Neural cell (in vitro differentiated cells): ENCODE results near the gene THAP4. TPM values are rescaled to one million over a fixed set of nuclear protein-coding genes. Genes with fewer than 3 reads are reported as not detected.

Source experiments
- H2AFZ ChIP-seq: fragments of 200-600, 300-800 bp; sonication (generic), shearing (Covaris generic); 2 replicates; pipeline ENCODE4 v1.6.0; 2014; ENCODE audit warnings: low read depth, mild to moderate bottlenecking, antibody characterized with exemption, low read length, moderate library complexity
- H3F3A ChIP-seq: fragments of 200-600 bp; shearing (Covaris generic); 2 replicates; pipeline ENCODE4 v1.6.1; 2016; ENCODE audit warnings: mild to moderate bottlenecking, moderate library complexity, mixed read lengths, antibody characterized with exemption, low read length; ENCODE audit not compliant: insufficient read depth, poor library complexity, severe bottlenecking
- H3K27ac ChIP-seq: fragments of 200-600, 300-800 bp; sonication (generic), shearing (Covaris generic); 2 replicates; pipeline ENCODE4 v1.5.1; 2014; ENCODE audit warnings: mild to moderate bottlenecking, low read length, moderate library complexity
- H3K27me3 ChIP-seq: fragments of 300-800, 200-600 bp; sonication (generic), shearing (Covaris generic); 2 replicates; pipeline ENCODE4 v1.6.0; 2014; ENCODE audit warnings: mild to moderate bottlenecking, low read depth, low read length, moderate library complexity; ENCODE audit not compliant: insufficient read depth
- H3K36me3 ChIP-seq: fragments of 300-800, 200-600 bp; sonication (generic), shearing (Covaris generic); 2 replicates; pipeline ENCODE4 v1.5.1; 2014; ENCODE audit warnings: mild to moderate bottlenecking, antibody characterized with exemption, low read length, moderate library complexity; ENCODE audit not compliant: insufficient read depth
- H3K4me2 ChIP-seq: fragments of 300-800, 200-600 bp; sonication (generic), shearing (Covaris generic); 2 replicates; pipeline ENCODE4 v1.6.0; 2014; ENCODE audit warnings: mild to moderate bottlenecking, low read length
- H3K4me3 ChIP-seq: fragments of 300-800, 200-600 bp; sonication (generic), shearing (Covaris generic); 2 replicates; pipeline ENCODE4 v1.5.1; 2014; ENCODE audit warnings: mild to moderate bottlenecking, low read length, moderate library complexity
- H3K79me2 ChIP-seq: fragments of 200-600 bp; shearing (Covaris generic); replicated peaks from 2 replicates; pipeline ENCODE4 v1.6.0; 2014; ENCODE audit warnings: mild to moderate bottlenecking, low read length, moderate library complexity; ENCODE audit not compliant: insufficient read depth
- H3K9ac ChIP-seq: fragments of 300-800, 200-600 bp; sonication (generic), shearing (Covaris generic); 2 replicates; pipeline ENCODE4 v1.6.1; 2016; ENCODE audit warnings: mild to moderate bottlenecking, low read length, mixed read lengths
- H3K9me2 ChIP-seq: fragments of 200-600 bp; shearing (Covaris generic); 2 replicates; pipeline ENCODE4 v1.6.1; 2016; ENCODE audit warnings: mild to moderate bottlenecking, low read length, mixed read lengths; ENCODE audit not compliant: insufficient read depth
- H3K9me3 ChIP-seq: fragments of 200-600, 300-800 bp; sonication (generic), shearing (Covaris generic); 2 replicates; pipeline ENCODE4 v1.6.1; 2016; ENCODE audit warnings: mild to moderate bottlenecking, mixed run types, low read length, moderate library complexity, mixed read lengths
- H4K20me1 ChIP-seq: fragments of 200-600 bp; shearing (Covaris generic); 2 replicates; pipeline ENCODE4 v1.6.1; 2016; ENCODE audit warnings: mild to moderate bottlenecking, mixed run types; ENCODE audit not compliant: insufficient read depth
- CTCF ChIP-seq: fragments of 450-650 bp; IDR thresholded peaks from 2 replicates; pipeline ENCODE4 v1.5.1; 2014; ENCODE audit warnings: antibody characterized with exemption, mild to moderate bottlenecking, moderate library complexity; ENCODE audit not compliant: poor library complexity, severe bottlenecking
- EP300 ChIP-seq: fragments of 450-650 bp; conservative IDR thresholded peaks from 2 replicates; pipeline ENCODE4 v1.6.1; 2014; ENCODE audit warnings: antibody characterized with exemption, mild to moderate bottlenecking, moderate library complexity; ENCODE audit not compliant: poor library complexity, severe bottlenecking
- EZH2 ChIP-seq: fragments of 200-600, 300-800 bp; shearing (Covaris generic), sonication (generic); IDR thresholded peaks from 2 replicates; pipeline ENCODE4 v1.6.1; 2014; ENCODE audit warnings: antibody characterized with exemption, low read length, borderline replicate concordance, mild to moderate bottlenecking; ENCODE audit not compliant: insufficient read depth, poor library complexity, severe bottlenecking
- MXI1 ChIP-seq: fragments of 450-650 bp; conservative IDR thresholded peaks from 2 replicates; pipeline ENCODE4 v1.6.1; 2014; ENCODE audit warnings: antibody characterized with exemption, mild to moderate bottlenecking; ENCODE audit not compliant: poor library complexity, severe bottlenecking
- POLR2AphosphoS5 ChIP-seq: IDR thresholded peaks from 2 replicates; pipeline ENCODE4 v1.6.1; 2012
- RAD21 ChIP-seq: fragments of 450-650 bp; conservative IDR thresholded peaks from 2 replicates; pipeline ENCODE4 v1.6.1; 2014; ENCODE audit warnings: antibody characterized with exemption, mild to moderate bottlenecking, moderate library complexity
- REST ChIP-seq: IDR thresholded peaks from 2 replicates; pipeline ENCODE4 v1.6.1; 2012; ENCODE audit warnings: borderline replicate concordance
- SMC3 ChIP-seq: fragments of 450-650 bp; conservative IDR thresholded peaks from 2 replicates; pipeline ENCODE4 v1.6.1; 2014; ENCODE audit warnings: antibody characterized with exemption, mild to moderate bottlenecking, moderate library complexity; ENCODE audit not compliant: poor library complexity
- TAF1 ChIP-seq: IDR thresholded peaks from 2 replicates; pipeline ENCODE4 v1.6.1; 2012; ENCODE audit warnings: low read depth
- polyA plus RNA-seq: library from polyadenylated mRNA; depleted of rRNA; stranded (reverse); fragments of >200 nt; gene quantifications from 2 replicates; pipeline ENCODE4 v1.2.3, GENCODE V29; 2014

Gene THAP4
- polyA plus RNA-seq, 1 donor from 2014 or later, result 30.8 TPM

- H3K9me3 ChIP-seq, result peaks cover 39% of the 10 kb centered on the region
- no peaks in the 10 kb centered on the region for H3F3A ChIP-seq
- H3K4me2 ChIP-seq, result no peak overlapping the region
- peaks cover 20% of the 10 kb centered on the region for H3K36me3 ChIP-seq
- H2AFZ ChIP-seq, result no peak overlapping the region
- TF ChIP-seq EZH2 (no peak), SMC3 (no peak)
- H3K9me2 ChIP-seq, result no peaks in the 10 kb centered on the region
- no peak overlapping the region for H3K27ac ChIP-seq
- H3K27me3 ChIP-seq, result no peaks in the 10 kb centered on the region
- H3K4me3 ChIP-seq, result no peak overlapping the region
- no peak overlapping the region for H3K9ac ChIP-seq
- no peaks in the 10 kb centered on the region for H3K79me2 ChIP-seq
- H4K20me1 ChIP-seq, result no peaks in the 10 kb centered on the region
These were observed 54.6 kb downstream of the THAP4 start for GRCh38 chr2:241582328-241582727.

- Histone ChIP-seq H3K4me3 (no peak overlapping the region), H3K79me2 (no peaks in the 10 kb centered on the region), H3K27ac (no peak overlapping the region), H3K9me3 (peaks cover 19% of the 10 kb centered on the region), H4K20me1 (no peaks in the 10 kb centered on the region), H3K4me2 (no peak overlapping the region), H3K9ac (no peak overlapping the region), H3F3A (no peaks in the 10 kb centered on the region), H3K36me3 (peaks cover 15% of the 10 kb centered on the region), H3K9me2 (no peaks in the 10 kb centered on the region), H3K27me3 (no peaks in the 10 kb centered on the region), H2AFZ (no peak overlapping the region)
- TF ChIP-seq EP300, result no peak
- TF ChIP-seq MXI1, result no peak
- no peak for TF ChIP-seq RAD21
These were observed 57.7 kb downstream of the THAP4 start for GRCh38 chr2:241579281-241579680.

DNA sequence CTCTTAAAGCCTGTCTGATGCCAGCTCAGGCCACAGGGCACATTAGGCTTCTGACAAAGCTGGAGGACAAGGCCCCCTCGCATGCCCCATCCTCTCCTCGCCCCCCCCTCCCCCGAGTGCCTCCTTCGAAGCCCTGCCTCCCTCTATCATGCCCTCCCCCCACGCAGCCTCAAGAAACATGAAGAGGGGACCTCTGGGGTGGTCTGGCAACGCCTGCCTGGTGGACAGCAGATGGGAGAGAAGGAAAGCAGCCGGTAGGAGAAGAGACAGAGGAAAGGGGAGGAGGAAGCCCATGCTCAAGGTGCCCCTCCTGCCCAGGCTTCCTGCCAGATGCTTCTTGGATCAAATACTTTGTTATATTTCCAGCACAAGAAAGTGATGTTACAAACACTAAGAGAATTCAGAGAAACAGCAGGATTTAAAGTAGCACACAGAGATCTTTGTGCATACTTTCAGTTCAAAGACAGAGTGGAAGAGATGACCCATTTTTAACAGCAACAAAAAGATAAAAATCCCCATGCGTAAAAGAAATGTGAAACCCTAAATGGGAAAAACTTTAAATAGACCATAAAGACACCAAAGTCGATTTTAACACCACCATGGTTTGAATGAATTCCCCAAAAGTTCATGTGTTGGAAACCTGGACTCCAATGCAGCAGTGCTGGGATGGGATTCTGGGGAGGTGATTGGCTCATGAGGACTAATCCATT, 59.4 kb downstream of the THAP4 start:
- no peak for TF ChIP-seq CTCF
- no peak for TF ChIP-seq POLR2AphosphoS5
- no peak for TF ChIP-seq MXI1
- Histone ChIP-seq H3K79me2 (no peaks in the 10 kb centered on the region), H3K27me3 (no peaks in the 10 kb centered on the region), H4K20me1 (no peaks in the 10 kb centered on the region), H3K9me3 (peaks cover 13% of the 10 kb centered on the region), H3F3A (no peaks in the 10 kb centered on the region), H3K27ac (no peak overlapping the region), H3K4me3 (no peak overlapping the region), H3K36me3 (peaks cover 4% of the 10 kb centered on the region), H3K9me2 (no peaks in the 10 kb centered on the region), H3K9ac (no peak overlapping the region), H3K4me2 (no peak overlapping the region), H2AFZ (no peak overlapping the region)

- no peak overlapping the region for H3K4me3 ChIP-seq
- peaks cover 8% of the 10 kb centered on the region for H3K9me3 ChIP-seq
- H3K9me2 ChIP-seq, result no peaks in the 10 kb centered on the region
- no peak overlapping the region for H3K9ac ChIP-seq
- H3K4me2 ChIP-seq, result no peak overlapping the region
- H3K79me2 ChIP-seq, result no peaks in the 10 kb centered on the region
- no peak for TF ChIP-seq MXI1
- TF ChIP-seq RAD21, result no peak
- TF ChIP-seq EP300, result no peak
- no peak for TF ChIP-seq TAF1
- TF ChIP-seq CTCF, result no peak
- no peak for TF ChIP-seq EZH2
- TF ChIP-seq SMC3, result no peak
- TF ChIP-seq REST, result no peak
- no peak for TF ChIP-seq POLR2AphosphoS5
- no peaks in the 10 kb centered on the region for H3K27me3 ChIP-seq
- no peak overlapping the region for H3K27ac ChIP-seq
- no peak overlapping the region for H2AFZ ChIP-seq
- no peaks in the 10 kb centered on the region for H3K36me3 ChIP-seq
- H4K20me1 ChIP-seq, result no peaks in the 10 kb centered on the region
- no peaks in the 10 kb centered on the region for H3F3A ChIP-seq
These were observed 60.7 kb downstream of the THAP4 start for GRCh38 chr2:241576293-241576654.
